B cell (primary cell): ENCODE measurements around the gene BMP2K.

Experiments used
- CTCF ChIP-seq: fragments of 200-600 bp; IDR thresholded peaks from one replicate; pipeline ENCODE4 v1.8.0; 2022; ENCODE audit warnings: antibody characterized with exemption, mild to moderate bottlenecking
- EZH2 ChIP-seq: IDR thresholded peaks from 2 replicates; pipeline ENCODE4 v1.6.1; 2012; ENCODE audit warnings: borderline replicate concordance, low read depth, mild to moderate bottlenecking, moderate library complexity, low read length; ENCODE audit not compliant: insufficient read depth, poor library complexity, severe bottlenecking

GRCh38 chr4:78775303-78776078, 659 bp upstream of the BMP2K start:
- TF ChIP-seq EZH2 (no peak), CTCF (no peak)
